ENCODE data around the gene PPP1CA.

Gene PPP1CA

GRCh38 chr11:67401495-67402191 lies at the start of gene PPP1CA:
TSS of gene PPP1CA (minus strand) at chr11:67401858. CDS start at chr11:67401782, 76 bp downstream.
- TF ChIP-seq, protein P1, sequence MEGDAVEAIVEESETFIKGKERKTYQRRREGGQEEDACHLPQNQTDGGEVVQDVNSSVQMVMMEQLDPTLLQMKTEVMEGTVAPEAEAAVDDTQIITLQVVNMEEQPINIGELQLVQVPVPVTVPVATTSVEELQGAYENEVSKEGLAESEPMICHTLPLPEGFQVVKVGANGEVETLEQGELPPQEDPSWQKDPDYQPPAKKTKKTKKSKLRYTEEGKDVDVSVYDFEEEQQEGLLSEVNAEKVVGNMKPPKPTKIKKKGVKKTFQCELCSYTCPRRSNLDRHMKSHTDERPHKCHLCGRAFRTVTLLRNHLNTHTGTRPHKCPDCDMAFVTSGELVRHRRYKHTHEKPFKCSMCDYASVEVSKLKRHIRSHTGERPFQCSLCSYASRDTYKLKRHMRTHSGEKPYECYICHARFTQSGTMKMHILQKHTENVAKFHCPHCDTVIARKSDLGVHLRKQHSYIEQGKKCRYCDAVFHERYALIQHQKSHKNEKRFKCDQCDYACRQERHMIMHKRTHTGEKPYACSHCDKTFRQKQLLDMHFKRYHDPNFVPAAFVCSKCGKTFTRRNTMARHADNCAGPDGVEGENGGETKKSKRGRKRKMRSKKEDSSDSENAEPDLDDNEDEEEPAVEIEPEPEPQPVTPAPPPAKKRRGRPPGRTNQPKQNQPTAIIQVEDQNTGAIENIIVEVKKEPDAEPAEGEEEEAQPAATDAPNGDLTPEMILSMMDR (conservative IDR thresholded peaks at IDR 0.05; ENCODE audit: low read depth, low read length), result no peak
- Histone ChIP-seq H3K4me3 (IDR thresholded peaks at IDR 0.05; ENCODE audit: insufficient read depth, low read depth, low read length) (no peak within 1 kb of the TSS), H3K4me2 (peak within 1 kb of the TSS; percentile 99), H3K36me3 (ENCODE audit: insufficient read depth) (no peaks in the 10 kb centered on the region), H3K27me3 (ENCODE audit: insufficient read depth, low read depth) (no peaks in the 10 kb centered on the region), H3K4me1 (ENCODE audit: low read depth, poor library complexity, severe bottlenecking) (peaks cover 7% of the 10 kb centered on the region), H4K20me1 (ENCODE audit: insufficient read depth) (no peaks in the 10 kb centered on the region), H3K9ac (peak within 1 kb of the TSS; percentile 67; the same call in 1 of the 2 replicates), H3K79me2 (ENCODE audit: insufficient read depth, low read depth) (peaks cover 13% of the 10 kb centered on the region), H2AFZ (ENCODE audit: low read depth) (peak within 1 kb of the TSS; percentile 90), H3K27ac (peak within 1 kb of the TSS; percentile 62; the same call in 1 of the 2 replicates)

DNA sequence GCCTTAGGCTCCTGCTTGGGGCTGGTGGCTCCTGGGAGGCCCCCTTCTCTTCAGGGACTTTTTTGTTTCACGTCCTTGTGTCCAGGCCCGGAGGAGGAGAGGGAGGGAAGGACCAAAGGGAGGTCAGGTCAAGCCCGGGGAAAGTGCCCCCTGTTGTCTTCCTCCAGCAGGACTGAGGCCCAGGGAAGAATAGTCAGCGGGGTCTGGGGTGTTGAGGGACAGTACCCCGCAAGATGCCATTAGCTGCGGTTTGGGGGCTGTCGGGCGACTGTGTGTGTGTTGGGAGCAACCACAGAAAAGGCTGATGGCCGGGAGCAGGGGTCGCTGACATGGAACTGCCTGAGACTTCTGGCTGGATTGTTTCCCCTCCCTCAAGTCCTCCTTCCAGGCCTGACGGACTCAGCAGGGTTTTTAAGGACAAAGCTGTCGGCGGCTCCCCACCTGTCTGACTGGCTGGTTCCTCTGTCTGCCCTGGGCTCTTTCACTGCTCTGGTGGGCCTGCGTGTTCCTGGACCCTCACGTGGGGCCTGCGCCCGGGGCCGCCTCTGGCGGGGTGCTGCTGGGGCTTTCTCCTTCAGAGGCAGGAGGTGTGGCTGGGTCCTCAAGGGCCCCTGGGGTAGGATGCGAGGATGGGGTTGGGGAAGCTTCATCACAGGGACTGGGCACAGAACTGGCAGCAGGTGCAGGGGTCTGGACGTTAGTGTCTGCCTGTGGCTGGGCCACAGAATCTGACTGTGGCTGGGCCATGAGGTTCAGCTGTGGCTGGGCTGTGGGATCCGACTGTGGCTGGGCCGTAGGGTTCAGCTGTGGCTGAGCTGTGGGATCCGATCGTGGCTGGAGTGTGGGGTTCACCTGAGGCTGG lies 49.4 kb upstream of the PPP1CA start:
- Histone ChIP-seq H3K36me3 (ENCODE audit: insufficient read depth) (no peaks in the 10 kb centered on the region), H3K79me2 (ENCODE audit: insufficient read depth, low read depth) (no peaks in the 10 kb centered on the region), H3K27ac (no peak overlapping the region), H2AFZ (ENCODE audit: low read depth) (no peak overlapping the region), H3K4me2 (no peak overlapping the region), H4K20me1 (ENCODE audit: insufficient read depth) (no peaks in the 10 kb centered on the region), H3K27me3 (ENCODE audit: insufficient read depth, low read depth) (peaks cover 20% of the 10 kb centered on the region), H3K9ac (no peak overlapping the region), H3K4me3 (IDR thresholded peaks at IDR 0.05; ENCODE audit: insufficient read depth, low read depth, low read length) (no peak overlapping the region), H3K4me1 (ENCODE audit: low read depth, poor library complexity, severe bottlenecking) (no peaks in the 10 kb centered on the region)
- TF ChIP-seq, protein P1 (conservative IDR thresholded peaks at IDR 0.05; ENCODE audit: low read depth, low read length), result no peak

GRCh38 chr11:67449116-67449844 lies 47.6 kb upstream of the PPP1CA start:
- peaks cover 30% of the 10 kb centered on the region for H3K27me3 ChIP-seq (ENCODE audit: insufficient read depth, low read depth)
- H2AFZ ChIP-seq (ENCODE audit: low read depth), result no peak overlapping the region
- no peaks in the 10 kb centered on the region for H4K20me1 ChIP-seq (ENCODE audit: insufficient read depth)
- H3K4me1 ChIP-seq (ENCODE audit: low read depth, poor library complexity, severe bottlenecking), result no peaks in the 10 kb centered on the region
- H3K36me3 ChIP-seq (ENCODE audit: insufficient read depth), result no peaks in the 10 kb centered on the region
- no peak overlapping the region for H3K4me3 ChIP-seq (IDR thresholded peaks at IDR 0.05; ENCODE audit: insufficient read depth, low read depth, low read length)
- H3K27ac ChIP-seq, result no peak overlapping the region
- H3K9ac ChIP-seq, result no peak overlapping the region
- H3K4me2 ChIP-seq, result no peak overlapping the region
- H3K79me2 ChIP-seq (ENCODE audit: insufficient read depth, low read depth), result no peaks in the 10 kb centered on the region
- TF ChIP-seq, protein P1 (conservative IDR thresholded peaks at IDR 0.05; ENCODE audit: low read depth, low read length), result no peak

GRCh38 chr11:67448220-67448609 lies 46.6 kb upstream of the PPP1CA start:
- Histone ChIP-seq H3K27me3 (ENCODE audit: insufficient read depth, low read depth) (peaks cover 30% of the 10 kb centered on the region), H4K20me1 (ENCODE audit: insufficient read depth) (no peaks in the 10 kb centered on the region), H3K27ac (no peak overlapping the region), H3K79me2 (ENCODE audit: insufficient read depth, low read depth) (no peaks in the 10 kb centered on the region), H3K36me3 (ENCODE audit: insufficient read depth) (no peaks in the 10 kb centered on the region), H3K4me3 (IDR thresholded peaks at IDR 0.05; ENCODE audit: insufficient read depth, low read depth, low read length) (no peak overlapping the region), H3K4me1 (ENCODE audit: low read depth, poor library complexity, severe bottlenecking) (no peaks in the 10 kb centered on the region), H2AFZ (ENCODE audit: low read depth) (no peak overlapping the region), H3K9ac (no peak overlapping the region), H3K4me2 (no peak overlapping the region)
- TF ChIP-seq, protein P1 (conservative IDR thresholded peaks at IDR 0.05; ENCODE audit: low read depth, low read length), result no peak
